SK-N-MC (cell line): ENCODE results near the gene SCN8A.

ENCODE experiments used
- DNase-seq: peaks from one replicate; pipeline ENCODE4 v3.0.0-alpha.2; 2011; ENCODE audit warnings: low read depth, low spot score
- H3K27ac ChIP-seq: fragments of 200-600 bp; sonication (generic); 2 replicates; pipeline ENCODE4 v1.5.1; 2016; ENCODE audit warnings: mixed run types
- H3K36me3 ChIP-seq: fragments of 200-600 bp; sonication (generic); 2 replicates; pipeline ENCODE4 v1.6.1; 2017; ENCODE audit warnings: antibody characterized with exemption, low read length, mixed read lengths; ENCODE audit not compliant: insufficient read depth
- H3K4me3 ChIP-seq: fragments of 200-600 bp; sonication (generic); 2 replicates; pipeline ENCODE4 v1.5.1; 2016
- H3K9ac ChIP-seq: fragments of 200-600 bp; sonication (generic); 2 replicates; pipeline ENCODE4 v1.8.0; 2017; ENCODE audit warnings: mixed run types, mixed read lengths; ENCODE audit not compliant: insufficient read length
- H3K9me3 ChIP-seq: fragments of 200-600 bp; sonication (generic); 2 replicates; pipeline ENCODE4 v1.6.1; 2017; ENCODE audit warnings: low read depth, mild to moderate bottlenecking, antibody characterized with exemption, low read length, moderate library complexity, mixed read lengths
- EZH2 ChIP-seq: fragments of 200-600 bp; sonication (generic); IDR thresholded peaks from one replicate; pipeline ENCODE4 v1.6.1; 2017; ENCODE audit warnings: antibody characterized with exemption
- FOXP2 ChIP-seq: optimal IDR thresholded peaks from 2 replicates; pipeline ENCODE3; 2011; ENCODE audit warnings: mild to moderate bottlenecking, moderate library complexity; ENCODE audit not compliant: insufficient read depth; ENCODE audit errors: extremely low read length, control extremely low read depth
- POLR2AphosphoS5 ChIP-seq: IDR thresholded peaks from 2 replicates; pipeline ENCODE4 v1.6.1; 2012; ENCODE audit warnings: mild to moderate bottlenecking, low read depth, low read length, borderline replicate concordance

The SCN8A gene

DNA sequence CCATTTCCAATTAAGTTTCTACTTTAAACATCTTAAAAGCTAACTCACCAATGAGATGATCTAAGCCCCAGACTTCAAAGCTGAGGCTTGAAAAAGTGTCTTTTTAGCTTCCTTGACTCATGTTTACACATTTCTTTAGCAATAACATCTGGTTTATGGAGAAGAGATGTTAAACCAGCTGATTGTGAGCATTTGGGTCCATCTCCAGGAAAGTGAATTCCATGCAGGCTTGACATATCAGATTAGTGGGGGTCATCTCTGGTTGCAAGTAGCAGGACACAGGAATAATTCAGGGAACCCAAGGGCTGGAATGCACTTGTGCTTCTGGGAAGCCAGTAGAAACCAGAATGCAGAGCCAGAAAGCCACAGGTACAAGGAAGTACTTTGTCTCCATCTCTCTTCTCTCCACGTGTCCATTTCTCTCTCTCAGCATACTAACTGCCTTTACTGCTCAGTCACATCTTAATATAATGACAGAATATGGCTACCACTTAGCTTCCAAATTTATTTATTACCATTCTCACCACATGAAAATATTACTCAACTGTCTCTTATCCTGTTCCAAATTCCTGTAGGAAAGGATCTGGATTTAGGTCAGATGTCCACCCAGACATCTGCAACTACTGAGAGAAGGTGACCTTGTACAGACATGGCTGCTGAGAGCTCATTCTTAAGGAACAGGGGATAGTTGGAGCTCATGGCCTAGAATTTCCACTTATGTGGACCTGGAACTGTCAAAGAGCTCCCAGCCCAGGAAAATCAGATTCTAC lies 104.4 kb downstream of the SCN8A start:
- no peak for DNase-seq
- H3K9me3 ChIP-seq, result no peaks in the 10 kb centered on the region

DNA sequence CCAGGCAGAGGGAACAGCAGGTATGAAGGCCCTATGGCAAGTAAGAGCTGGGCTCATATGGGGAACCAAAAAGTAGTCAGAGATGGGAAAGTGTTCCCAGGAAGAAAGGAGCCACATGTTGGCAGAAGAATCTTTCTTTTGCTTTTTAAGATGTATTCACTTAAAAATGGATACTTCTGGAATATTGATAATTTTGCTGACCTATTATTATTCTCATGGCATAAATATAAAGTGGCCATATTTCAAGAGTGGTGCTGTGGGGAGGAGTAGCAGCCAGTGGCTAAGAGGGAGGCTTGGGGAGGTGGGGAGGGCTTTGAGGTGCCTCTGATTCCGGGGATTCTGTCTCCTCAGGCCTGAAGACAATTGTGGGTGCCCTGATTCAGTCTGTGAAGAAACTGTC lies 108.2 kb downstream of the SCN8A start:
- Histone ChIP-seq H3K36me3 (peaks cover 21% of the 10 kb centered on the region), H3K4me3 (no peak overlapping the region), H3K27ac (no peak overlapping the region), H3K9ac (no peak overlapping the region), H3K9me3 (no peaks in the 10 kb centered on the region)
- TF ChIP-seq EZH2, result no peak
- DNase-seq, result no peak

More for the DNA sequence above, 104.4 kb downstream of the SCN8A start:
- Histone ChIP-seq H3K36me3 (0 out of 2 replicates have a peak, but pooled peaks cover 3% of the 10 kb centered on the region), H3K9ac (no peak overlapping the region), H3K4me3 (no peak overlapping the region), H3K27ac (no peak overlapping the region)
- no peak for TF ChIP-seq EZH2
- TF ChIP-seq POLR2AphosphoS5, result no peak
- no peak for TF ChIP-seq FOXP2

DNA sequence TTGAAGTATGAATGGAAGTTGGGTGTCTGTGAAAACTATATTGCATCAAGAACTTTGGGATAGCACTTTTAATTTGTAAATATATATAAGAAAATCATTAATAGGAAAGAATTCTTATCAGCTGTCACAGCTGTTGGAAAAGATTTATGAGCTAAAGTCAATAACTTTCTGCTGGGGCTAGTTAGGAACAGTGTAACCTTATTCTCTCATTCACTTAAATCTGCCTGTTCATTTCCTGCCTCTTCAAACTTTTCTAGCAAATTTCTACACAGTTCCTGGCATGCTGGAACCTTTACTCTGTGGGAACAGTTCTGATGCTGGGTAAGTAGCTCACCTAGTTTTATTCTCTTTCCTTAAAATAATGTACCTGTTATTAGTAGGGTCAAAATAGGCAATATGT lies 109.9 kb downstream of the SCN8A start:
- H3K36me3 ChIP-seq, result peaks cover 30% of the 10 kb centered on the region
- no peak for TF ChIP-seq POLR2AphosphoS5
- TF ChIP-seq FOXP2, result no peak
- no peak overlapping the region for H3K27ac ChIP-seq

GRCh38 chr12:51702587-51702986 lies 111.6 kb downstream of the SCN8A start:
- no peak for DNase-seq
- peaks cover 40% of the 10 kb centered on the region for H3K36me3 ChIP-seq
- no peak overlapping the region for H3K27ac ChIP-seq
- H3K9ac ChIP-seq, result no peak overlapping the region
- TF ChIP-seq FOXP2, result no peak
- no peak for TF ChIP-seq POLR2AphosphoS5
- TF ChIP-seq EZH2, result no peak
- no peaks in the 10 kb centered on the region for H3K9me3 ChIP-seq
- no peak overlapping the region for H3K4me3 ChIP-seq

More for the DNA sequence above, 109.9 kb downstream of the SCN8A start:
- H3K9ac ChIP-seq, result no peak overlapping the region
- no peaks in the 10 kb centered on the region for H3K9me3 ChIP-seq
- DNase-seq, result no peak
- no peak overlapping the region for H3K4me3 ChIP-seq

- H3K4me3 ChIP-seq, result no peak overlapping the region
- H3K9me3 ChIP-seq, result no peaks in the 10 kb centered on the region
- no peak overlapping the region for H3K27ac ChIP-seq
- H3K9ac ChIP-seq, result no peak overlapping the region
- no peak for DNase-seq
- TF ChIP-seq EZH2 (no peak), POLR2AphosphoS5 (no peak), FOXP2 (no peak)
- peaks cover 43% of the 10 kb centered on the region for H3K36me3 ChIP-seq
Measured at GRCh38 chr12:51705450-51705849, 114.4 kb downstream of the SCN8A start.

DNA sequence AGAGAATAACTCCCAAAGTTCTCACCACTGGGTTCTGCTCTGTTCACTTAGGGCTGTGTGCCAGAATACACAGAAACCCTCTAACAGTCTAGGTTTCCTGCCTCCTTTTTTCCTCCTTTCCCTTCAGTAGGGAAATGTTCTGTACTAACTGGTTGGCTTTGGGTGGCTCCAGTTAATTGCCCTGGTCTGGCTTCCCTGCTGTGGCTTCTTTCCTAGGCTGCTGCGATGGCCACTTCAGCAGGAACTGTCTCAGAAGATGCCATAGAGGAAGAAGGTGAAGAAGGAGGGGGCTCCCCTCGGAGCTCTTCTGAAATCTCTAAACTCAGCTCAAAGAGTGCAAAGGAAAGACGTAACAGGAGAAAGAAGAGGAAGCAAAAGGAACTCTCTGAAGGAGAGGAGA lies 115.2 kb downstream of the SCN8A start:
- no peak for DNase-seq
- Histone ChIP-seq H3K27ac (no peak overlapping the region), H3K9ac (no peak overlapping the region), H3K9me3 (no peaks in the 10 kb centered on the region), H3K4me3 (no peak overlapping the region), H3K36me3 (peaks cover 40% of the 10 kb centered on the region)
- TF ChIP-seq EZH2, result no peak
- TF ChIP-seq POLR2AphosphoS5, result no peak
- no peak for TF ChIP-seq FOXP2

GRCh38 chr12:51714666-51715065 lies 123.6 kb downstream of the SCN8A start:
- Histone ChIP-seq H3K27ac (no peak overlapping the region), H3K36me3 (peaks cover 4% of the 10 kb centered on the region), H3K4me3 (no peak overlapping the region), H3K9ac (no peak overlapping the region), H3K9me3 (no peaks in the 10 kb centered on the region)
- no peak for TF ChIP-seq FOXP2
- no peak for TF ChIP-seq POLR2AphosphoS5
- TF ChIP-seq EZH2, result no peak
- no peak for DNase-seq

- Histone ChIP-seq H3K9ac (no peak overlapping the region), H3K27ac (no peak overlapping the region), H3K4me3 (no peak overlapping the region), H3K9me3 (no peaks in the 10 kb centered on the region), H3K36me3 (peaks cover 4% of the 10 kb centered on the region)
- TF ChIP-seq FOXP2 (no peak), EZH2 (no peak), POLR2AphosphoS5 (no peak)
- DNase-seq, result no peak
Measured at GRCh38 chr12:51717326-51717925, 126.4 kb downstream of the SCN8A start.

GRCh38 chr12:51721282-51721940 lies 130.4 kb downstream of the SCN8A start:
- no peak overlapping the region for H3K4me3 ChIP-seq
- no peak for TF ChIP-seq FOXP2
- H3K9me3 ChIP-seq, result no peaks in the 10 kb centered on the region
- H3K9ac ChIP-seq, result no peak overlapping the region
- peaks cover 7% of the 10 kb centered on the region for H3K36me3 ChIP-seq
- DNase-seq, result no peak
- H3K27ac ChIP-seq, result no peak overlapping the region
